SK-N-MC (cell line): ENCODE data around the gene PLXNA2.

Source experiments
- FOXP2 ChIP-seq: optimal IDR thresholded peaks from 2 replicates; pipeline ENCODE3; 2011; ENCODE audit warnings: mild to moderate bottlenecking, moderate library complexity; ENCODE audit not compliant: insufficient read depth; ENCODE audit errors: extremely low read length, control extremely low read depth
- POLR2AphosphoS5 ChIP-seq: IDR thresholded peaks from 2 replicates; pipeline ENCODE4 v1.6.1; 2012; ENCODE audit warnings: mild to moderate bottlenecking, low read depth, low read length, borderline replicate concordance

- TF ChIP-seq POLR2AphosphoS5 (no peak), FOXP2 (no peak)
These were observed 178.3 kb downstream of the PLXNA2 start for GRCh38 chr1:208065862-208066261.
